ENCODE data around the gene TIPARP. TPM values are rescaled to one million over a fixed set of nuclear protein-coding genes. Genes with fewer than 3 reads are reported as not detected.
"Not testable (repeated sequence)": the region's sequence is repeated elsewhere in the genome, so short reads cannot be mapped to it uniquely, and the experiment has no call there.

The TIPARP gene
- total RNA-seq, 4 donors from 2014 or later = 41.7 to 115 (median 65.3) TPM

- no peak overlapping the region for H3K4me3 ChIP-seq
- H3K9me3 ChIP-seq = no peaks in the 10 kb centered on the region
- H3K27ac ChIP-seq = no peak overlapping the region
- H3K36me3 ChIP-seq = no peaks in the 10 kb centered on the region
- peaks cover 0 to 12% (median 6%) of the 10 kb centered on the region in 4 donors for H3K4me1 ChIP-seq
- no peaks in the 10 kb centered on the region for H3K27me3 ChIP-seq
- WGBS, 2 donors = 28% methylated on average over 3 of the region's 3 CpGs
- TF ChIP-seq POLR2A (IDR thresholded peaks at IDR 0.05) = no peak
- TF ChIP-seq EP300 (IDR thresholded peaks at IDR 0.05) = no peak
- no peak for TF ChIP-seq CTCF (IDR thresholded peaks at IDR 0.05)
- no peak for DNase-seq (ENCODE audit: low spot score in 2 of 2)
Measured at GRCh38 chr3:156648086-156648485, 26.3 kb upstream of the TIPARP start.

GRCh38 chr3:156649681-156650080 is 24.7 kb upstream of the TIPARP start:
- no peaks in the 10 kb centered on the region for H3K4me1 ChIP-seq
- no peak for TF ChIP-seq CTCF (IDR thresholded peaks at IDR 0.05)
- no peak for TF ChIP-seq POLR2A (IDR thresholded peaks at IDR 0.05)
- no peak for TF ChIP-seq EP300 (IDR thresholded peaks at IDR 0.05)
- DNase-seq (ENCODE audit: low spot score in 2 of 2) = no peak
- WGBS, 2 donors = 84 to 93% methylated on average over 1 of the region's 1 CpG
- H3K4me3 ChIP-seq = no peak overlapping the region
- no peak overlapping the region for H3K27ac ChIP-seq
- no peaks in the 10 kb centered on the region for H3K36me3 ChIP-seq
- no peaks in the 10 kb centered on the region for H3K9me3 ChIP-seq
- H3K27me3 ChIP-seq = no peaks in the 10 kb centered on the region

GRCh38 chr3:156652661-156653060 is 21.7 kb upstream of the TIPARP start:
- not testable (repeated sequence) for H3K27me3 ChIP-seq; H3K9me3 ChIP-seq; H3K4me1 ChIP-seq; H3K27ac ChIP-seq; DNase-seq (ENCODE audit: low spot score in 2 of 2); H3K4me3 ChIP-seq; H3K36me3 ChIP-seq
- 98% methylated on average over 2 of the region's 2 CpGs for WGBS, 2 donors

- Histone ChIP-seq H3K36me3 (no peaks in the 10 kb centered on the region), H3K4me1 (no peaks in the 10 kb centered on the region), H3K4me3 (no peak overlapping the region), H3K27ac (no peak overlapping the region), H3K27me3 (no peaks in the 10 kb centered on the region), H3K9me3 (no peaks in the 10 kb centered on the region)
- WGBS, 2 donors = 57 to 71% methylated on average over 1 of the region's 1 CpG
- no peak for DNase-seq (ENCODE audit: low spot score in 2 of 2)
- TF ChIP-seq CTCF (IDR thresholded peaks at IDR 0.05) (no peak), EP300 (IDR thresholded peaks at IDR 0.05) (no peak), POLR2A (IDR thresholded peaks at IDR 0.05) (no peak)
Measured at GRCh38 chr3:156654834-156655233, 19.6 kb upstream of the TIPARP start.

GRCh38 chr3:156655819-156656550 is 18.4 kb upstream of the TIPARP start:
- no peak for DNase-seq (ENCODE audit: low spot score in 2 of 2)
- Histone ChIP-seq H3K4me3 (no peak overlapping the region), H3K27me3 (no peaks in the 10 kb centered on the region), H3K36me3 (no peaks in the 10 kb centered on the region), H3K4me1 (no peaks in the 10 kb centered on the region), H3K27ac (no peak overlapping the region), H3K9me3 (no peaks in the 10 kb centered on the region)
- TF ChIP-seq EP300 (IDR thresholded peaks at IDR 0.05) (no peak), POLR2A (IDR thresholded peaks at IDR 0.05) (no peak), CTCF (IDR thresholded peaks at IDR 0.05) (no peak)
- WGBS, 2 donors = 70 to 72% methylated on average over 5 of the region's 5 CpGs
